Stimulated activated CD8-positive, alpha-beta memory T cell treated with anti-CD3 and anti-CD28 coated beads, Interleukin-12 subunit alpha, Interleukin-12 subunit beta, amount 100 ng/mL, for 1 hour (primary cell): ENCODE measurements around the gene OR7D2.
"Not testable (repeated sequence)": the region's sequence is repeated elsewhere in the genome, so short reads cannot be mapped to it uniquely, and the experiment has no call there.

Source experiments
- DNase-seq: peaks from one replicate; pipeline ENCODE4 v3.0.0-alpha.2; 2020; ENCODE audit warnings: low read depth

Gene OR7D2

DNA sequence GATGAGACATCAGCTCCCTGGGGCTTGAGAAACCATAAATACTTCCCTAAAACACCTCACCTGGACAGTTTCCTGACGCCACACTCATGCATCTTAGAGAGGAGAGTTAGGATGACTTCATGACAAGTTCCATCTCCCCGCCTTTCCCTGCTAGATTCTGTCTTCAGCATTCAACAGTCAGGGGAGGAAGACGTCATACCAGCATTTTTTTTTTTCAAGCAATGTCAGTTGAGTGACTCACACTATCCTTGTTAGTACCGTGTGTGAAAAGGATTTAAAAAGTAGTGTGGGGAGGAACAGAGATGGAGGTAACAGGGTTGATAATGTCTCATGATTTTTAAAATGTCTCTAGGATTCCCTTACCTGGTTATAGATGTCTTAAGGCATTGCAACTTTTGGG lies at the start of gene OR7D2:
Gene OR7D2, plus strand, starts transcription at position 79 of the 400 bp plus-strand sequence. CDS start 6,803 bp downstream, outside the sequence.
- no peak for DNase-seq

DNA sequence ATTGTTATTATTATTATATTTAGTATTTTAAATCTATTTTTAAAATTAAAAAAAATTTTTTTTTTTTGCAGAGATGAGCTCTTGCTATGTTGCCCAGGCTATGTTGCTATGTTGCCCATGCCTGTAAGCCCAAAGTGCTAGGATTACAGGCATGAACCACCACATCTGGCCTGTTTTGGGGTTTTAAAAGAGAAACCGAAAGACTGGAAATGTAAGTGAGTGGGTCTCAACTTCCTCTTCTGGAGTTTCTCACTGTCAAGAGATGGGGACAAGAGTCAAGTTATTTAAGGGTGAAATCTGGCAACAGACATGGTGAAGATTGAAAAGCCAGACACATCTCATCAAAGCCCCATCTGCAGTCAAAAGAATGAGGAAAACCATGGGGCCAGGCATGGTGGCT lies 47.8 kb upstream of the OR7D2 start:
- DNase-seq: no peak

GRCh38 chr19:9132422-9132821 lies 46.4 kb upstream of the OR7D2 start:
- no peak for DNase-seq

- no peak for DNase-seq
These were observed 39.1 kb upstream of the OR7D2 start for GRCh38 chr19:9139609-9140158.

DNA sequence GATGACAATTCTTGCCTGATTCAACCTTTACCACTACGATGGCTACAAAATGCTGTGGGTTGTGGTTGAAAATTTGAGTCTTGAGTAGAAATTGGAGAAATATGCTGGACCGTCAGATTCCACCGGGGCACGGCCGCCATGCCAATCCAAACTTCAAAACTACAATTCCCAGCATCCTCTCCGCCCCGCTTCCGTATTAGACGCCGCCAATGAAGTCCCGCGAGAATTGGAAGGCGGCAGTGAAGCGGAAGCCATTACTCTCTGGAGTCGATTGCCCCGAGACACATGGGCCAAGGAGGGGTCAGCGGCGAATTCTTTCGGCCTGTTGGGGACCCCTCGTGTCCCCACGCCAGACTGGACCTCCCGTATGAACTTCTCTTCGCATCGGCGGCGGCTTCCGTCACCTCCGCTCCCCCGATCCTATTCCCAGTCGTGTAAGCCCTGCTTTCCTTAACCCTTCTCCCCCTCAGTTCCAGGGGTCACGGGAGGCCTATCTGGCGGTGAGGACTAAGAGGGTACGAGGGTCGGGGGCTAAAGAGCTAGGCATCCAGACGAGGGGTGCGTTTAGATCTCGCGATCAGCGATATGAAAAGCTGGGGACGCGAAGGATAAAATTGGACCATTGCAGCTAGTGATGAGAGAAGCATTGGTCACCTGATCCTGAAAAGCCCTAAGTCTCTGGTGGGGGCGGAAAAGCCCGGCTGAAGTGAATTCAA lies 38.5 kb upstream of the OR7D2 start, which contains the start of gene ZNF317:
Gene ZNF317, plus strand, starts transcription at position 239 of the 716 bp plus-strand sequence. CDS start 15,620 bp downstream, outside the sequence.
- peak; percentile 82 for DNase-seq

DNA sequence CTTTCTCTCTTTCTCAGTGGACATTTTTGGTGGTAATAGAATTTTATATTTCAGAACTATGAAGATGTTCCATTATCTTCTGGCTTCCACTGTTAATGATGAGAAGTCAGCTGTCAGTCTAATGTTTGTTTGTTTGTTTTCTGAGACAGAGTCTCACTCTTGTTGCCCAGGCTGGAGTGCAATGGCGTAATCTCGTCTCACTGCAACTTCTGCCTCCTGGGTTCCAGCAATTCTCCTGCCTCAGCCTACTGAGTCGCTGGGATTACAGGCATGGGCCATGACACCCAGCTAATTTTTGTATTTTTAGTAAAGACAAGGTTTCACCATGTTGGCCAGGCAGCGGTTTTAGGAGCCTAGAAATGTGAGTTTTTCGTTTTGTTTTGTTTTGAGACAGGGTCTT lies 33.9 kb upstream of the OR7D2 start:
- DNase-seq: no peak

GRCh38 chr19:9146882-9147281 lies 31.9 kb upstream of the OR7D2 start:
- no peak for DNase-seq

- DNase-seq: no peak
These were observed 30.1 kb upstream of the OR7D2 start for GRCh38 chr19:9148697-9149096.

DNA sequence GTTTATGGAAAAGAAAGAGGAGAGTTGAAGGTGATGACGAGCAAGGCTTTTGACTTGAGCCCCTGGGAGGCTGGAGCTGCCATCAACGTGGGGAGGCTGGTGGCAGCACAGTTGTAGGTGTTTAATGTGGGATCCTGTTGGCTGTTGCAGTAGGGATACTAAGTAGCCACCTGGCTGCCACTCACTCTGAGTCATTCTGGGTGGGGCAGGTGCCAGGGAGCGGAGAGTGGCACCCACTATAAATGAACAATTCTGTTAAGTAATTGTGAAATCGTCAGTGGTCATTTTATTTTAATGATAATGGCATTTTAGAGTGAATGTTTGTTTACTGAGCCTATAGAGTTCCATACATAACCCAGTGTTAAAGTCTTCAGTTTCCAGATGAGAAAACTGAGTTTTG lies 28.8 kb upstream of the OR7D2 start:
- DNase-seq: no peak

GRCh38 chr19:9150650-9151049 lies 28.1 kb upstream of the OR7D2 start:
- DNase-seq: no peak

DNA sequence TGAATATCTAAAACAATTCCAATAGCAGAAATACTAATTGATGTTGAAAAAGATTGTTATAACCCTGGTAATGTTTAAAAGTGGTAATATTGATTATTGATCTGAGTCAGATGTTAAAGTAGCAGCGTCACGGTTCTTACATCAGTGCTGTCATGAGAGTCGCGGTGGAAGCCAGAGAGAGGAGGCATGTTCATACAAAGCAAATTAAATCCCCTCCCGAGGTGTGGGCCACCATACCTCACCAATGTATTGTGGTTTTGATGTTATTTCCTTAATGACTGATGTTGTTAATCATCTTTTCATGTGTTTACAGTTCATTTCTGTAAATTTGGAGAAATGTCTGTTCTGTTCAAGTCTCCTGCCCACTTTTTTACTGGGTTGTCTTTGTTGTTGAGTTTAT lies 27.4 kb upstream of the OR7D2 start:
- DNase-seq: peak; percentile 8

GRCh38 chr19:9155591-9155990 lies 23.2 kb upstream of the OR7D2 start:
- DNase-seq: no peak

GRCh38 chr19:9156304-9156703 lies 22.5 kb upstream of the OR7D2 start:
- DNase-seq: no peak

DNA sequence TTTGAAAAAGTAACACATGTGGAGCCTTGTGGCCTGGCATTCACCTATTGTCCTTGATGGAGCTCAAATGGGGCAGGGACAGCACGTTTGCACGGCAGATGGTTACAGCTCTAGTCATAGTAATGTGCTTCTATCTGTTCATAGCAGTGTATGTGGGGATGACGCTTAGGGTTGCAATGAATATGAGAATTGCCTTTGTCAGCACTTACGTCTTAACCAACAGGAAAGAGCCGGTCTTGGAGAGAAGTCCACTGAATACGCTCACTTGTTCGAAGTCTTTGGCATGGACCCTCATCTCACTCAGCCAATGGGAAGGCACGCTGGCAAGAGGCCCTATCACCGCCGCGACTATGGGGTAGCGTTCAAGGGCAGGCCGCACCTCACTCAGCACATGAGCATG lies 18.9 kb upstream of the OR7D2 start:
- no peak for DNase-seq

DNA sequence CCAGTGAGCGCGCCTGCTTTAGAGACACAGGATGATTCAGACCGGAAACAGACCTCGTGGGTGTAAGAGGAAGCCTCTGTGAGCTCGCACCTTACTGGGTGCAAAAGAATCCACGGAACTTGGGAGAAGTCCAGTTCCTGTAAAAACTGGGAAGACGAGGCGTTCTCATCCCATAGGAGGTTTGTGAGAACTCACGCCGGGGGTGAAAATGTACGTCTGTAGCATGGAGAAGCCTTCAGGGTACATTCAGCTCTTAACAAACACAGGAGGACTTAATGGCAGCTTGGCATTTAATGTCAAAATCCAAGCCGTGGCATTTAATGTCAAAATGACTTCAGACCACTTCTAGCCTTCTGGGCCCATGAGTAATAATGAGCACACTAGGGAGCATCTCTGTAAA lies 17.4 kb upstream of the OR7D2 start:
- no peak for DNase-seq

DNA sequence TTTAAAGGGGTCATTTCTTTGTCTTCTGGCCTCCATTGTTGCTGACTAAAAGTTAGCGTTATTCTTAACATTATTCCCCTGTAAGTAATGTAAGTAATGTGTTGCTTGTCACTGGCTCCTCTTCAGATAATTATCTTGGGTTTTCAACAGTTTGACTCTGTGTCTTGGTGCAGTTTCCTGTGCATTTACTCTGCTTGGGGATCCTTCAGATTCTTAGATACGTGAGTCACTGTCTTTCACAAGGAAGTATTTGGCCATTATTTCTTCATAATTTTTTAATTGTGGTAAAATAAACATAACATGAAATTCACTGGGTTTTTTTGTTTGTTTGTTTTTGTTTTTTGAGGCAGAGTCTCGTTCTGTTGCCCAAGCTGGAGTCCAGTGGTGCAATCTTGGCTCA lies 13.5 kb upstream of the OR7D2 start:
- DNase-seq: no peak

DNA sequence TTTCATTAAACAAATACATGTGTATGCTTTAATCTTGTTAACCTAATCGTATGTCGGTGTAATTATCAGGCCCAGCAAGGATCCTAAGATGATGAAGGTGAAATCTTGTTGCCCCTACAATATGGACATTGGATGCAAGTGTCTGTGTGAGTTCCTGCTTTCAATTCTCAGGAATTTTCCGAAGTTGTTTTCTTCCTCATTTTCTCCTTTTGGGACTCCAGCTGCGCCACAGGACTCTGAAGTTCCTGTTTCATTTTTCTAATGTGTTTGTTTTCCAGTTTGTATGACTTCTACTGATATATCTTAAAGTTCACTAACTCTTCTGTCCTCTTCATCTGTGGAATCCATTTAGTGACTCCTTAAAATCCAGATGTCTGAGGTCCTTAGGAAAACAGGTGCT lies 11.9 kb upstream of the OR7D2 start:
- DNase-seq: no peak

GRCh38 chr19:9171393-9171991 lies 7.3 kb upstream of the OR7D2 start:
- DNase-seq: no peak

GRCh38 chr19:9175326-9175725 lies 3.5 kb upstream of the OR7D2 start:
- no peak for DNase-seq

GRCh38 chr19:9183000-9183399 lies 4.2 kb downstream of the OR7D2 start:
- no peak for DNase-seq

GRCh38 chr19:9187191-9187590 lies 8.4 kb downstream of the OR7D2 start:
- DNase-seq: no peak

DNA sequence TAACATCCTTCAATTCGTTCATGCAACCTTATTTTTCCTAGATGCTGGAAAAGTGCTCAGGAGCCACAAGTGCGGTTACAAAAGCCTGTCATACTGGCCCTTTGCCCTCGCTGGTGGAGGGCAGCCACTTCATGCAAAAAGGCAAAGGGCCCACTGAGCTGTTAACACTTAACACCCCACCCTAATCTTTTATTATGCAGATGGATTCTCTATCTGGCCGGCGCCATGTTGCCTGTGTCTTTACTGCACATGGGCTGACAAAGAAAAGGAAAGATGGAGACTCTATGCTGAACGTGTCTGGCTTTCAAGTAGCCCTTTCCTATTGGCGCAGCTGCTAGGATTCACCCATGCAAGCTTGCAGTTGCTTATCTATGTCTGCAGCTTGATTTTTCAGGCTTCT lies 10.8 kb downstream of the OR7D2 start:
- no peak for DNase-seq

DNA sequence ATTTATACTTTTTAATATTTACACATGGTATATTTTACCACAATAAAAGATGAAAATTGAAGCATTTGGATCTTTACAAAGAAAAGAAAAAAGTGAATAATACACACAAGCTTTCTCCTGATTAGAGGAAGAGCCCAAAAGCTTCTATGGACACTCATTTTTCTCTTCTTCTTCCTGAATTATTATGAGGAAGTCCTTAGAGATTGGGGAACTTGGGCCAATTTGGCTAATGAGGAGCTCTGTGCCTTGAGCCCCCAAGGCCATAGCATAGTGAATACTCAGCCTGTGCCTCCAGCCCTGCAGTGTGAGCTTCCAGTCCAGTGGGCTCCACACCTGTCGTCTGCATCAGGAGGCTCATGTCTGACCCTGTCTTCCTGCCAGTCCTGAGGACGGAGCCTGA lies 19.3 kb downstream of the OR7D2 start:
- DNase-seq: not testable (repeated sequence)
